Activated T-cell treated with anti-CD3 and anti-CD28 coated beads, Interleukin-2, amount 50 U/mL, for 72 hours (primary cell): Measurements from ENCODE around the gene MAST4. TPM values are rescaled to one million over a fixed set of nuclear protein-coding genes. Genes with fewer than 3 reads are reported as not detected.
A peak's percentile ranks its signal among the peaks of the same experiment; 100 is the strongest.

ENCODE experiments used
- ATAC-seq, 2 donors: fragments of 150-1000 bp; cut with Tn5 transposase; replicated peaks in 1 of 2; 2 replicates each; pipeline ENCODE4 v1.10.0; 2021; ENCODE audit warnings: moderate library complexity in 2 of 2, mild to moderate bottlenecking in 1 of 2
- DNase-seq, 2 donors: peaks; one replicate each; pipeline ENCODE4 v3.0.0; 2021 to 2022; ENCODE audit warnings: mixed read lengths in 1 of 2
- H3K27ac Mint-ChIP-seq: one replicate; pipeline ENCODE4 v1.8.0; 2022; ENCODE audit warnings: mild to moderate bottlenecking, moderate library complexity, mixed read lengths
- H3K27me3 Mint-ChIP-seq: one replicate; pipeline ENCODE4 v1.8.0; 2022; ENCODE audit warnings: low read depth, mixed read lengths
- H3K36me3 Mint-ChIP-seq, 2 donors: one replicate each; pipeline ENCODE4 v1.8.0; 2022; ENCODE audit warnings: mixed read lengths in 2 of 2, mild to moderate bottlenecking in 1 of 2; ENCODE audit not compliant: insufficient read depth in 2 of 2
- H3K4me1 Mint-ChIP-seq: one replicate; pipeline ENCODE4 v1.8.0; 2022; ENCODE audit warnings: low read depth, mixed read lengths
- H3K4me3 Mint-ChIP-seq, 2 donors: one replicate each; pipeline ENCODE4 v1.8.0; 2022; ENCODE audit warnings: mild to moderate bottlenecking in 2 of 2, mixed read lengths in 2 of 2, moderate library complexity in 2 of 2
- H3K9me3 Mint-ChIP-seq, 2 donors: one replicate each; pipeline ENCODE4 v1.8.0; 2022; ENCODE audit warnings: mixed read lengths in 2 of 2
- total RNA-seq, 2 donors: library from RNA; stranded (reverse); gene quantifications; one replicate each; pipeline ENCODE4 v1.2.3, GENCODE V29; 2022

Gene MAST4
- total RNA-seq, 2 donors from 2014 or later = 32.9 to 38.3 TPM

- Mint-ChIP-seq H3K4me1 (peaks cover 37% of the 10 kb centered on the region), H3K36me3 (peaks cover 4 to 7% of the 10 kb centered on the region in 2 donors), H3K9me3 (no peaks in the 10 kb centered on the region), H3K4me3 (no peak overlapping the region), H3K27ac (no peak overlapping the region), H3K27me3 (no peaks in the 10 kb centered on the region)
- DNase-seq = no peak
- no peak for ATAC-seq
Measured at GRCh38 chr5:67000794-67001475, 404.7 kb downstream of the MAST4 start.

DNA sequence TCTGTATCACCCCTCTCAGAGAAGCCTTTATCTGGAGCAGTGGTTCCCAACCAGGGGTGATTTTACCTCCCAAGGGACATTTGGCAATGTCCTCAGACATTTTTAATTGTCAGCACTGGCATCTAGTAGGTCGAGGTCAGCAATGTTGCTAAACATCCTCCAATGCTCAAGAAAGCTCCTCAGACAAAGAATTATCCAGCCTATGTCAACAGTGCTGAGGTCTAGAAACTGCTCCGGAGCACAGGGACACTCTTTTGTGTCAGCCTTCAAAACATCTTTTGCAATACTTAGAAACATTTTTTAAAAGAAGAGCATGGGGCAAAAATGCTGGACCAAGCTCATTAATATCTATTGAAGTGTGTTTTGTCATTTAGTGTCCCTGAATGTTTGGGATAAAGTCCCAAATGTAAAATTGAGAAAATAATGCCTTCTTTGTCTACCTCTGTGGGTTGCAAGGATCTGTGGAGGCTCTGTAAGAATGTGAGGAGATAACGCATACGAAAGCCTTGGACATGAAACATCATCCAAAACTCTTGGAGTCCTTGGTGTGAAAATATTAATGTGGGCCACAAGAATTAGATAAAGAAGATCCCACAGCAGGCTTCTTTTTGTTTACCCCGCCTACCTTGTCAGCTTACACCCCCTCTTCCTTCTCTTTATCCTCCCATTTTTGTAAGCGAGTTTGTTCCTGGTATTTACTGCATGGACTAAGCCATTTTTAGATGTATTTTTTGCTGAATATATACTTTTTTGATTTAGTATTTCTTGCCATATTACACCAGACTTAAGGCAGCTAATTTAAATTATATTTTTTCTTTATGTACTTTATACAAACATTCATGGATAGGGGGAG lies 406.9 kb downstream of the MAST4 start:
- Mint-ChIP-seq H3K27ac (no peak overlapping the region), H3K9me3 (no peaks in the 10 kb centered on the region), H3K36me3 (peaks cover 4 to 10% of the 10 kb centered on the region in 2 donors), H3K4me1 (peaks cover 58% of the 10 kb centered on the region), H3K4me3 (no peak overlapping the region), H3K27me3 (no peaks in the 10 kb centered on the region)
- ATAC-seq = no peak
- no peak for DNase-seq

GRCh38 chr5:67003685-67003934 lies 407.4 kb downstream of the MAST4 start:
- peak overlapping the region; percentile 74 to 94 for H3K4me3 Mint-ChIP-seq
- no peak for DNase-seq
- H3K27ac Mint-ChIP-seq = no peak overlapping the region
- H3K36me3 Mint-ChIP-seq = peaks cover 4 to 10% of the 10 kb centered on the region in 2 donors
- no peaks in the 10 kb centered on the region for H3K27me3 Mint-ChIP-seq
- H3K9me3 Mint-ChIP-seq = no peaks in the 10 kb centered on the region
- ATAC-seq = no peak
- H3K4me1 Mint-ChIP-seq = peaks cover 64% of the 10 kb centered on the region

DNA sequence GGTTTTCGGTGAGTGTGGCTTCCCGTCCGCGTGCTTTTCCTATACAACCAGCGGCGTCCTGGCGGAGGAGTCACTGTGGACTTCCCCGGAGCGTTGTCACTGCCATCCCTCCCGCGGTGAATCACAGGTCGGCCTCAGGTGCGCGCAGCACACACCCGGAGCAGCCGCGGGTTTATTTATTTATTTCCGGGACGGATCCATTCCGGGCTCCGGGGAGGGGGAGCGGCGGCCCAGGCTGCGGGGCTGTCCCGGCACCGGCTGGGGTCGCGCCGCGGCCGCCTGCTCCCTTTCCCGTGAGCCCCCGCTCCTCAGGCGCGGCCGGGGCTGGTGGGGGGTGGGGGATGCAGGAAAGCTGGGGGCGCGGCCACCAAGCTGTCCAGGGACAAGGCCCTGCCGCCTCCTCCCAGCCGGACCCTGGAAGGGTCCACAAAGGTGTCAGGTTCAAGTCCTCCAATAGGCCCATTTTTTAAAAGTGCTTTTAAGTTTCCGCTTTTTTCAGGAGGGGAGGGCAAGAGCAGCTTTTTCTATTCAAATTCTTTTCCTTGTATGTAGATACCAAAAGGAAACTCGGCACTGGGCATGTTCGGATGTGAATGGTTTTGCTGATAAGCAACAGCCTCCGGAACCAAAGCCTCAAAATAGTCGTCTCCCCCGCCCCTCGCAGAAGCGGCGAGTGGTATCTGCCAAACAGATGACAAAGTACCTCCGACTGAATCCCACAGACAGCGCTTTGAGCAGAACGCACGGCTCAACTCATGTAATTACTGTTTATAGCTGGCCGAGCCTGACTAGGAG lies 407.9 kb downstream of the MAST4 start:
- H3K4me1 Mint-ChIP-seq = peaks cover 69% of the 10 kb centered on the region

DNA sequence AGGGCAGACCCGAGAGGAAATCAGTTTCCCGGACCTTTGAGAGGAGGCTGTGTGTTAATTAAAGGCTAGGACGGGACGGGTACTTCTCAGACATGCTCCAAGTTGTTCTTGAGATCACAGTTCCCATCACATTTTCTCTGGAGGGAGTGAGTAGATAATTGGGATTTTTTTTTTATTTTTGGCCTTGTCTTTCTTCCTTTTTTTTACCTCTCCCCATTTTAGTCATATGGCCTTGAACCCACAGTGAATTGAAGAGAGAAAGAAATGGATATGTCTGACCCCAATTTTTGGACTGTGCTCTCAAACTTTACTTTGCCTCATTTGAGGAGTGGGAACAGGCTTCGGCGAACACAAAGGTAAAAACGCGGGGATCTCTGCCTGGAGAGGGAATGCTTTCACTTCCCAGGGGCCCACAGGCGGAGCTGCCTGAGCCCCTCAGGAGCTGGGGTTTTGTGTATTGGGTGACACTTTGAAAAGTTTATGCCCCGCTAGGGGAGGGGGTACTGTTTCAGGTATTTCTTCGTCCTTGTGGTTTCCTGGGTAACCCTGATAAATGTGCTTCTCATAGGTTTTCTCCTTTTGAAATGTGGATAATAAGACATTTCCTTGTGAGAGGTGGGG lies 408.6 kb downstream of the MAST4 start:
- ATAC-seq = no peak
- Mint-ChIP-seq H3K27me3 (no peaks in the 10 kb centered on the region), H3K4me1 (peaks cover 76% of the 10 kb centered on the region), H3K9me3 (no peaks in the 10 kb centered on the region), H3K36me3 (peaks cover 6 to 12% of the 10 kb centered on the region in 2 donors), H3K4me3 (peak overlapping the region; percentile 93 to 94), H3K27ac (peak overlapping the region; percentile 96)
- no peak for DNase-seq

More for the DNA sequence above, 407.9 kb downstream of the MAST4 start:
- H3K27ac Mint-ChIP-seq = peak overlapping the region; percentile 96
- ATAC-seq (peak; percentile 80), DNase-seq (peak; percentile 91 to 94)
- H3K4me3 Mint-ChIP-seq = peak overlapping the region; percentile 93 to 94
- H3K36me3 Mint-ChIP-seq = peaks cover 6 to 11% of the 10 kb centered on the region in 2 donors
- no peaks in the 10 kb centered on the region for H3K9me3 Mint-ChIP-seq
- H3K27me3 Mint-ChIP-seq = no peaks in the 10 kb centered on the region

DNA sequence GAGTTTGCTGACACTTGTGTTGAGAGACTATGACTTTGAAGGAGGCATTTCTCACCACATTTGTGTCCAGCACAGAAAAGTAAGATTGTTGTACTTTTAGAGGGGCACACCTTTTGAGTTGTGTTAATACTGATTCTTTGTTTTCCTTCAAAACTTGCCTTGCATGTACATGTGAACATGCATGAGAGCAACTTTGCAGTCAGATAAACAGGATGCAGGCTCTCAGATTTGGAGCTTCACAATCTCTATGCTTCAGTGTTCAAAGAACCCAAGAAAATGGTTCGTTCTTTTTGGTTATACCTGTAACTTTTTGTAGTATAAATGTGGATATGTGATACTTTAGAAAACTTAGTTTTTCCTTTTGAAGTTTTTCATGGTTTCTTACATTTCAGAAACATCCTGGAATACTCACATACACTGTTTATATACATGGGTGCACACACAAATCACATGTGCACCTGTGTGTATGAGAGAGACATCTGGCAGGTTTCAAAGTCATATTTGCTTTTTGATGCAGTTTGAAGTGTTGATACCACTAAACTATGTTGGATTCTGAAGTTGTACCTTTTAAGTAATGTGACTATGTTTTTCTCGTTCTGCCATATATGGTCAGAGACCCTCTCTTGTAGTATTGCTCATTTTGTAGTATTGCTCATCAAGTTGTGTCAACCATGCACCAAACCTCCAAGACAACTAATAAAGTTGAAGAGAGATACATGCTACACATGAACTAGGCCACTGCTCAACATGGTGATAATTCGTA lies 409.7 kb downstream of the MAST4 start:
- peak overlapping the region; percentile 96 for H3K27ac Mint-ChIP-seq
- H3K4me1 Mint-ChIP-seq = peaks cover 87% of the 10 kb centered on the region
- H3K27me3 Mint-ChIP-seq = no peaks in the 10 kb centered on the region
- DNase-seq (no peak), ATAC-seq (peak; percentile 30 to 35)
- H3K9me3 Mint-ChIP-seq = no peaks in the 10 kb centered on the region
- H3K4me3 Mint-ChIP-seq = peak overlapping the region; percentile 93 to 94
- peaks cover 6 to 12% of the 10 kb centered on the region in 2 donors for H3K36me3 Mint-ChIP-seq

GRCh38 chr5:67006500-67006848 lies 410.3 kb downstream of the MAST4 start:
- Mint-ChIP-seq H3K27me3 (no peaks in the 10 kb centered on the region), H3K4me1 (peaks cover 93% of the 10 kb centered on the region), H3K4me3 (peak overlapping the region; percentile 93 to 94), H3K9me3 (no peaks in the 10 kb centered on the region), H3K36me3 (peaks cover 6 to 12% of the 10 kb centered on the region in 2 donors), H3K27ac (peak overlapping the region; percentile 96)
- ATAC-seq (no peak), DNase-seq (no peak)

DNA sequence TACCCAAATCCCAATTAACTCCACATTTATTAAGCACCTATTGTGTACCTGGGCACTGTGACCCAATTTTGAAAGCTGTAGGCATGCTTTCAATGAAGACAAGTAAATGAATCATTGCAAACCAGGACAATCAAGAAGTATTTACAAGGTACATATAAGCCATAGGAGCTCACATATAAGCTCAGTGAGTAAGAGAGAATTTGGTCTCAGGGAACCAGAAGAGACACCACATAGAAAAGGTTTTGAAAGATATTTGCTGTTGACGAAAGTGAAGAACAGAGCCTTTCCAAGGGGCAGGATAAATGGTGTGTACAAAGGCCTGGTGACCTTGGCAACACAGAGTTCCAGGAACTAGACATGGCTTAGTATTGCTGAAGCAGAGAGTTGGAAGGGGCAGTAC lies 412.8 kb downstream of the MAST4 start:
- H3K27ac Mint-ChIP-seq = peak overlapping the region; percentile 86
- peaks cover 93% of the 10 kb centered on the region for H3K4me1 Mint-ChIP-seq
- peak overlapping the region; percentile 93 to 94 for H3K4me3 Mint-ChIP-seq
- H3K36me3 Mint-ChIP-seq = peaks cover 6 to 14% of the 10 kb centered on the region in 2 donors
- H3K27me3 Mint-ChIP-seq = no peaks in the 10 kb centered on the region
- no peak for DNase-seq
- no peaks in the 10 kb centered on the region for H3K9me3 Mint-ChIP-seq
- ATAC-seq = no peak

- ATAC-seq = peak; percentile 55 to 66
- peak; percentile 48 to 52 for DNase-seq
- Mint-ChIP-seq H3K27me3 (no peaks in the 10 kb centered on the region), H3K27ac (no peak overlapping the region), H3K4me1 (peaks cover 99% of the 10 kb centered on the region), H3K9me3 (no peaks in the 10 kb centered on the region), H3K36me3 (peaks cover 2 to 7% of the 10 kb centered on the region in 2 donors), H3K4me3 (peak overlapping the region; percentile 93 to 94)
Measured at GRCh38 chr5:67010684-67011409, 414.7 kb downstream of the MAST4 start.

DNA sequence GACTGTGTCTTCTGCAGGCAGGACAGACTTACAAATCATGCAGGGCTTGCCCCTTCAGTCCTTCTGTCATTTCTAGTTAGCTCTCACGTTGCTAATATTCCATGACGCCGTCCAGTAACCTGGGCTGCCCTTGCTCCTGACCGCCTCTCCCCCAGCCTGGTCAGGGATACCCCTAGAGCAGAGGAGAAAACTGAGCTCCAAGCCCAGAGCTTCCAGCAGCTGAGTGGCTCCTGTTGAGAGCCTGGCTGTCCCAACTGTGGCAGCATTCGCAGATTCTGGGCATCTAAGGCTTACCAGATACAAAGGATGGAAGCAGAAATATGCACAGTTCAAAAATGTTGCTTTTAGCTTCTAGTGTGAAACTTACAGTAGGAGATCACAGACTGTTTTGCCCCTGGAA lies 415.2 kb downstream of the MAST4 start:
- peak overlapping the region; percentile 47 for H3K27ac Mint-ChIP-seq
- no peaks in the 10 kb centered on the region for H3K27me3 Mint-ChIP-seq
- H3K4me3 Mint-ChIP-seq = peak overlapping the region; percentile 93 to 94
- DNase-seq (no peak), ATAC-seq (no peak)
- H3K9me3 Mint-ChIP-seq = no peaks in the 10 kb centered on the region
- H3K4me1 Mint-ChIP-seq = peaks cover 99% of the 10 kb centered on the region
- H3K36me3 Mint-ChIP-seq = peaks cover 2 to 7% of the 10 kb centered on the region in 2 donors

DNA sequence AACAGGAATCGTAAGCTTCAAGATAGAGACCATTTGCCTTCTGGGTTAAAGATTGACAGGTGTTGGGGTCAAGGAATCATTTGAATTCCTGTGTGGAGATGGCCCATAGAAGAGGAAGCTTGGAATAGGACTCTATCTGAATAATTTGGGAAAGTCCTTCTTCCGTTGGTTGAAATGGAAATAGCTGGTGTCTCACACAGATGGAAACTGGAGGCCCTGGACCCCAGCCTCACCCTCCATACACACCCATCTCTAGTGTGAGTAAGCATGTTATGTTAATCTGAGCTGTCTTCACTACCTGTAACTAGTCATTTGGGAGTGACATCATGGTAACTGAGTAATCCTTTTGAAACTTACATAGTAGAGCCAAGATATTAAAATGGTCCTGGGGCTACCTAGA lies 416.0 kb downstream of the MAST4 start:
- DNase-seq (peak; percentile 36 to 46), ATAC-seq (peak; percentile 89 to 90)
- peak overlapping the region; percentile 47 for H3K27ac Mint-ChIP-seq
- H3K4me1 Mint-ChIP-seq = peaks cover 99% of the 10 kb centered on the region
- H3K9me3 Mint-ChIP-seq = no peaks in the 10 kb centered on the region
- peaks cover 2 to 7% of the 10 kb centered on the region in 2 donors for H3K36me3 Mint-ChIP-seq
- peak overlapping the region; percentile 93 to 94 for H3K4me3 Mint-ChIP-seq
- H3K27me3 Mint-ChIP-seq = no peaks in the 10 kb centered on the region

DNA sequence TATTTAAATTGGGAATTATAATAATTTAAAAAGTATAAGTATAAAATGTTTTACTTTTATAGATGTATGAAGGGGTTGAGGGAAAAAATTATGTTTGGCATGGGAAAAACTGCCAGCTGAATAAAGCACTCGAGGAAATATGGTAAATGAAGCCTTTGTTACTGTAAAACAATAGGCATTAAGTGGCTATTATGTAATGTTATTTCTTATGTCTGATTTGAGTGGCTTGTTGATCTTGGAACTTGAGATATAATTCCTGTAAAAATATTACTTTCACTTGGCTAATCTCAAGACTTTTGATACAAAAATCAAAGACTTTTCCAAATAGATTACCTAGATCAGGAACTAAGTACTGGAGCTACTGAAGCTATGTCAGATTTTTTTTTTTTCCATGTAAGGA lies 417.5 kb downstream of the MAST4 start:
- H3K36me3 Mint-ChIP-seq = peaks cover 3 to 9% of the 10 kb centered on the region in 2 donors
- no peak overlapping the region for H3K27ac Mint-ChIP-seq
- no peak overlapping the region for H3K4me3 Mint-ChIP-seq
- no peaks in the 10 kb centered on the region for H3K27me3 Mint-ChIP-seq
- ATAC-seq = no peak
- no peak for DNase-seq
- peaks cover 90% of the 10 kb centered on the region for H3K4me1 Mint-ChIP-seq
- H3K9me3 Mint-ChIP-seq = no peaks in the 10 kb centered on the region
